Smooth muscle cell of the brain vasculature (primary cell): ENCODE data around the gene INSM1.

Experiments
- DNase-seq: peaks from one replicate; pipeline ENCODE4 v3.0.0-alpha.2; 2012; ENCODE audit warnings: low read depth, low spot score

The INSM1 gene

DNA sequence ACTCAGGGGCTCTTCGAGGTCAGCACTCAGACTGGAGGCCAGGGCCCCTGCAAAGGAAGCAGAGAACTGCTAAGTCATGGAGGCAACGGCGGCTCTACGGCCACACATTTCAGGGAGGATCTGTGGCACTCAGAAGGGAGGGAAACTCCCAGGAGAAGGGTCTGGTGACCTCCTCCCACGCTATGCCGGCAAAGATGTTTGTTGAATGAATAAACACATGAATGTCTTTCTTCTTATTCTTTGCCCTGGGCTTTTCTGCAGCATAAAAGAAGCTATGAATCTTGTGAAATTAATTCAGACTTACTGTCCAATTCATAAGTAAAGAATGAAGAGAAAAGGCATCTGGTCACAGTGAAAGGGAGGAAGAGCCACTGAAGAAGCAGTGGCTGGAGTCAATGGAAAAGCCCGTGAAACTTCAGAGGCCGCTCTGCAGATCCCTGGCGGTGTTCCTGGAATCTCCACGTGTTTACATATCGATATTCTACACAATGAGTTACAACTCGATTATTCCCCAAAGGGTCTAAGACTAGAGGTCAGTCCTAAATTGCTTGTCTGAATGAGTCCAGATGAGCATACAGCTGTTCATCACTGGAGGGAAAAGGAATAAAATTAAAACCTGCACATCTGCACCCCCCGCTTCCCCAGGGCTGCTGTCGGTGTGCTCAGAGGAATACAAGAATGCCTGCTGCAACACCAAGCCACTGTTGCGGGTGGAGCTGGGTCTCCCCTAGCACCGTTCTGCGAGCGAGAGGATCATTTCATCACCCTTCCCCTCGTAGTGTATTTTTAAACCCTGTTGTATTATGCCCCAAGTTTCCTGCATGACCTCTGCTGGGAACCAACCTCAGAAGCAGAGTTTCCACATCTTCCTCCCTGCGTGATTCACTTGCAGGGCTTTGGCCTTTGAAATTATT is 25.6 kb downstream of the INSM1 start:
- no peak for DNase-seq

- DNase-seq, result no peak
These were observed 27.2 kb downstream of the INSM1 start for GRCh38 chr20:20395087-20395486.

- DNase-seq, result no peak
These were observed 28.1 kb downstream of the INSM1 start for GRCh38 chr20:20395903-20396568.

DNA sequence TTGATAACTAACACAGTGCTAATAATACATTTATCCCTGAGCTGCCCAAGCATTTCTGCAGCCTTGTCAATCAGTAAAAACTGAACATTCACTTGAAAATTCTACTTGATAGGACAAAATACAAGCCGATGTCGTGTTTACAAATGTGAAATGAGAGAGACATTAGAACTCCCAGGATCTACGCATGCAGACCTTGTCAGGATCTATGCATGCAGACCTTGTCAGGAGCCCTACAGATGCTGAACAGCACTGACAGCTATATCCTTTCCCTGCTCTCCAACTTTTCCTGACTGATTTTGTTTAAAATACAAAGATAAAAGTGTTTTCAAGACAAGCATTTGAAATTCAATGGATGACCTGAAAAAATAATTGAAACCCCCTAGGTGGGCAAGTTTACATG is 28.9 kb downstream of the INSM1 start:
- DNase-seq, result no peak

DNA sequence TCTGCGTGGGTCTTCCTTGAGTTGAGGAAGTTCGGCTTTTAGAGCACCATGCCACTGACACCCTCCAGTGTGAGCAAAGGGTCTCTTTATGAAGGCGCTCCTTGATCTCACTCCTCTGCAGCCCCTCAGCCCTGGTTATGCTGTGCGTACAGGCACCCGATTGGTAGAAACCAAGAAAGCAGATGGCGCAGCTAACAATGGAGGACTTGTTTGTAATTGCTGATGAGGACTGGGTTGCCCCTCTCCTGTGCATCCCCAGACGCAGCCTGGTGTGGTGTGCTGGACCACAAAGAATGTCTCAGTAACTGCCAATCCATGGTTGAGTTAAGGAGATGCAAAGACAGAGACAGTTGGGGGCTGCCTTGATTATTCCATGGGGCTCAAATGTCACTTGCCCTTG is 30.2 kb downstream of the INSM1 start:
- no peak for DNase-seq

GRCh38 chr20:20399531-20400500 is 31.9 kb downstream of the INSM1 start:
- DNase-seq, result no peak

DNA sequence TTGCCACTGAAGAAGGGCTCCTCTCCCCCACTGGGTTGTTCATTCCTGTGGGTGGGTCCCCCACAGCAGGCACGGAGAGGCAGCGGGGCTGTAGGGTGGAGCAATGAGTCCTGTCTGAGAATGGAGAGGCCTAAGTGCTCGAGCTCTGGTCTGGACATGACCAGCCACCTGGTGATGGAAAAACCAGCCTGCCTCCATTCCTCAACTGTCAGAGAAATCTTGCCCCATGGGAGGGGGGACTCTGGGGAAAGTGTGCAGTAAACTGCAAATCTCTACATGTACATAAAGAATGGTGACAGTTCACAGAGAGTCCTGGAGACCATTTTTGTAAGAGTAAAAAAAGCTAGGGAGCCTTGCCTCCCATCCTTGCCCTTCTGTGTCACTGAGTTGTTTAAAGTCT is 34.1 kb downstream of the INSM1 start:
- DNase-seq, result no peak

DNA sequence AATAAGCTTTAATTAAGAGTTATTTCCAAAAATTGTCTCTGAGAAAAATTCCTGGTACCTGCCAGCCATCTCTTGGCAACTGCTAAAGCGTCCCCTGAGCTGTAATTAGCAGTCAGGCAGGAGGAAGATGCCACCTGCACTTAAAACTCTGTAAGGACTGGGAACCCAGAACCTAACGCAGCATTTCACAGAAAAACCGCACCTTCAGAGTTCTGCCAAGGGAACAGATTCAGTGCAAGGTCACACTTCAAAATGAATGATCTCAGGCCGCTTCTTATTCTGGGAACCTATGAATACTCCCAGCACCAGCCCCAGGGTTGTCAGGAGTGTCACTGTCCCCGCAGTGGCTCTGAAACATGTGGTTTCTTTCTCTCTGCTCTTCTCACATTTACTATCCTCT is 36.7 kb downstream of the INSM1 start:
- no peak for DNase-seq

GRCh38 chr20:20405623-20406022 is 37.7 kb downstream of the INSM1 start:
- no peak for DNase-seq

DNA sequence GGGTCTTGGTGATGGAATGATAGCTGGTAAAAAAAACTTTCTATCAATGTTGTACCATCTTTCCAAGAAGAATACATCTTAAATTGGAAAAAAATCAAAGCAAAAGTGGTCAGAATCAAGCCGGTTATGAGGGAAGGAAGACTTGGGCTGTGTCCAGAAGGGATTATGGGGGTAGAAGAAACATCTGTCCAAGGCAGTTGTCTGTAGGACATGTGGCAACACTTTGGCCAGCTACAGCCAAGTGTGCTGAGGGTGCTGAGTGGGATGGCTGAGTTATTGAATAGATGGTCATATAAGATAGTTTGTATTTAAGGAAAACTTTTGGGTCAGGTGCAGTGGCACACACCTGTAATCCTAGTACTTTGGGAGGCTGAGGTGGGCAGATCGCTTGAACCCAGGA is 38.4 kb downstream of the INSM1 start:
- no peak for DNase-seq

DNA sequence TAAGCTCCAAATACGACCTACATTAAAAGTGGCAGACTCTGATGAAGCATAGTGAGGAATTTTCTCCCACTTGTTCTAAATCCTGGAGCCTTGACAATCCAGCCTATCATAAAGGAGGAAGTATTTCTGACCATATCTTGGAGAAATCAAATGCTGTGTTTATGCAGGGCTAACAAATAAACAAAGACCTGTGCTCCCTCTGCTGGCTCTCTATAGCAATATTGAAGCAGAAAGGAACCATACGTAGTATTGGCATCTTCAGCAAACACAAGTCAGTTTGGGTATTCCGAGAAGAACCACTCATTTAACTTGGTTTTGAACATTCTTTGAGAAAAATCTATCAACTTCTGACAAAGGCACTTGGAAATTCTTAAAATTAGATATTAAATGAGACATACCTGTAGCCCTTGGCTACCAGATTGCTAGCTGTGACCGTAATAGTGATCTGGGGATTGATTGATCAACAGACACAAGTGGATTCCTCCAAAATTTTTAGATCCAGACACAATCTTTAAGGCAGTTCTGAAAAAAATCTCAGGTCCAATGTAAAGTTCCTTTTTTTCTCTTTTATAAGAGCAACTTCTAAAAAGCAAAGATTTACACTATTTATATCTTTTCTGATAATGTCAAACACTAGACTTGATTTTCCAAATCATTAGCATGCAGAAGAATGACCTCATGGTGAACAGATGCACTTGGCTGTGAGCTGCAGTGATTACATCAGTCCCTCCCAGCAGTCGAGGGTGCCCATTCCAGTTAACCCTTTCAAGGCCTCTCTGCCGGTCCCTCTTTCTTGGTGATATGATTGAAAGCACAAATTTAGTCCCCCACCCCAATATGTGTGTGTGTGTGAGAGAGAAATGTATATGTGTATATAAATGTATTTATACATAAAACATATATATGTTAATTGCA is 40.2 kb downstream of the INSM1 start:
- DNase-seq, result no peak

GRCh38 chr20:20409331-20409730 is 41.4 kb downstream of the INSM1 start:
- no peak for DNase-seq

DNA sequence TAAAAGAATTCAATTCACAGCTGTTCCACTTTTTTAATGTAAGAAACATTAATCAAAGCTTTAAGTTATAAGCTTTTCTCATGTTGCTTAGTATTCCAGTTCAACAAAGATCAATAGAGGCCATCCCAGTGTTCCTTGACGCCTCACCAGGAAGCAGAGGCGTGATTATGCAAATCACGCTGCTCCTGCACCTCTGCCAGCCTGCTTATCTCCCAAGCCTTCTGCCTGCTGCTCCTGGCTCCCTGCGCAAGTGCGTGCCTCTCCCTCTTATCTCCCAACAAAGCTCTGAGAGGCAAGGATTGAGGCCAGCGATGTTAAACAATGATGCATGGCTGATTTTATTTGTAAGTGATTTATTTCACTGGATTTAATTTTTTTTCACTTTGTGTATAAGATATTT is 42.8 kb downstream of the INSM1 start:
- DNase-seq, result no peak

GRCh38 chr20:20411402-20411801 is 43.5 kb downstream of the INSM1 start:
- no peak for DNase-seq

GRCh38 chr20:20411836-20412235 is 43.9 kb downstream of the INSM1 start:
- no peak for DNase-seq

DNA sequence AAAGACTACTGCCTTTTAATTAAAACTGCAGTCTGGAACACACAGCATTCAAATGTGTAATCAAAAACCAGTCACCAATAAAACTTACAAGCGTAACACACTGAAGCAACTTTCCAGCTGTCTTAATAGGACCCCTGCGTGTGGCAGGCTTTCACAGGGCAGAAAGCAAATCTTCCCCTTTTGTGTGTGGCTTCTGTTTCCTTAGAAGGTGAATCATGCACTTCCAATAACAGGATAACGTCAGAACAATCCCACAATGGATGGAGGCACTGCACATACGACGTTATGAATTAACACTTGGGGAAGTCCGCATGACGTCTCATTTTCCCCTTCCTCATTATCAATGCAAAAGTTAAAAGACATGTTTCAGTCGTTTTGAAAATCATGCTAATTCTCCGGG is 44.8 kb downstream of the INSM1 start:
- DNase-seq, result no peak

- DNase-seq, result no peak
These were observed 45.9 kb downstream of the INSM1 start for GRCh38 chr20:20413810-20414281.

GRCh38 chr20:20414640-20415220 is 46.8 kb downstream of the INSM1 start:
- DNase-seq, result no peak

GRCh38 chr20:20415321-20415720 is 47.4 kb downstream of the INSM1 start:
- no peak for DNase-seq
